Muscle layer of colon (tissue), 2 donors: Measurements from ENCODE around the gene BLM.
"Not testable (repeated sequence)": the region's sequence is repeated elsewhere in the genome, so short reads cannot be mapped to it uniquely, and the experiment has no call there.

ENCODE experiments used
- H3K27ac ChIP-seq: one replicate; pipeline ENCODE4 v1.7.0; 2013; ENCODE audit warnings: low read depth, mild to moderate bottlenecking, low read length, moderate library complexity
- H3K27me3 ChIP-seq, 2 donors: one replicate each; pipeline ENCODE4 v1.7.0; 2013; ENCODE audit warnings: low read length in 2 of 2, mild to moderate bottlenecking in 2 of 2; ENCODE audit not compliant: insufficient read depth in 2 of 2, control insufficient read depth in 1 of 2
- H3K36me3 ChIP-seq: one replicate; pipeline ENCODE4 v1.7.0; 2013; ENCODE audit warnings: mild to moderate bottlenecking, low read length; ENCODE audit not compliant: insufficient read depth
- H3K4me1 ChIP-seq: one replicate; pipeline ENCODE4 v1.7.0; 2013; ENCODE audit warnings: mild to moderate bottlenecking, low read length; ENCODE audit not compliant: insufficient read depth
- H3K4me3 ChIP-seq, 2 donors: one replicate each; pipeline ENCODE4 v1.7.0; 2013; ENCODE audit warnings: low read length in 2 of 2, low read depth in 1 of 2, mild to moderate bottlenecking in 1 of 2, moderate library complexity in 1 of 2
- H3K9ac ChIP-seq: one replicate; pipeline ENCODE4 v1.7.0; 2013; ENCODE audit warnings: low read length
- H3K9me3 ChIP-seq: one replicate; pipeline ENCODE4 v1.7.0; 2013; ENCODE audit warnings: mild to moderate bottlenecking, low read length
- donor health status: abdominal sarcoma.
- donor health status: Adenocarcinoma of cecum.

BLM gene

GRCh38 chr15:90681480-90681879 lies 35.7 kb upstream of the BLM start:
- Histone ChIP-seq H3K36me3 (no peaks in the 10 kb centered on the region), H3K27me3 (no peaks in the 10 kb centered on the region), H3K4me1 (peaks cover 4% of the 10 kb centered on the region), H3K9ac (no peak overlapping the region), H3K9me3 (no peaks in the 10 kb centered on the region), H3K4me3 (no peak overlapping the region), H3K27ac (no peak overlapping the region)

- Histone ChIP-seq H3K36me3 (no peaks in the 10 kb centered on the region), H3K4me1 (peaks cover 4% of the 10 kb centered on the region), H3K27ac (no peak overlapping the region), H3K9ac (no peak overlapping the region), H3K27me3 (no peaks in the 10 kb centered on the region), H3K9me3 (no peaks in the 10 kb centered on the region), H3K4me3 (no peak overlapping the region)
Observed at GRCh38 chr15:90683371-90683770, 33.8 kb upstream of the BLM start.

- no peak overlapping the region for H3K9ac ChIP-seq
- no peak overlapping the region for H3K4me3 ChIP-seq
- H3K27me3 ChIP-seq, result no peaks in the 10 kb centered on the region
- no peaks in the 10 kb centered on the region for H3K9me3 ChIP-seq
- H3K4me1 ChIP-seq, result peaks cover 4% of the 10 kb centered on the region
- no peak overlapping the region for H3K27ac ChIP-seq
- H3K36me3 ChIP-seq, result no peaks in the 10 kb centered on the region
Observed at GRCh38 chr15:90683876-90684275, 33.3 kb upstream of the BLM start.

GRCh38 chr15:90684281-90684680 lies 32.9 kb upstream of the BLM start:
- Histone ChIP-seq H3K4me3 (no peak overlapping the region), H3K27ac (no peak overlapping the region), H3K4me1 (peaks cover 4% of the 10 kb centered on the region), H3K36me3 (no peaks in the 10 kb centered on the region), H3K9me3 (no peaks in the 10 kb centered on the region), H3K9ac (no peak overlapping the region), H3K27me3 (no peaks in the 10 kb centered on the region)

- no peaks in the 10 kb centered on the region for H3K36me3 ChIP-seq
Observed at GRCh38 chr15:90685591-90686434, 31.3 kb upstream of the BLM start.

GRCh38 chr15:90686435-90687218 lies 30.5 kb upstream of the BLM start:
- H3K4me1 ChIP-seq, result no peaks in the 10 kb centered on the region
- no peaks in the 10 kb centered on the region for H3K36me3 ChIP-seq
- H3K27ac ChIP-seq, result no peak overlapping the region
- H3K27me3 ChIP-seq, result no peaks in the 10 kb centered on the region
- H3K9me3 ChIP-seq, result no peaks in the 10 kb centered on the region
- H3K9ac ChIP-seq, result no peak overlapping the region
- no peak overlapping the region for H3K4me3 ChIP-seq

More at GRCh38 chr15:90685591-90686434, 31.3 kb upstream of the BLM start:
- Histone ChIP-seq H3K9ac (no peak overlapping the region), H3K27me3 (no peaks in the 10 kb centered on the region), H3K4me3 (no peak overlapping the region), H3K27ac (no peak overlapping the region), H3K9me3 (no peaks in the 10 kb centered on the region), H3K4me1 (no peaks in the 10 kb centered on the region)

GRCh38 chr15:90689326-90689961 lies 27.7 kb upstream of the BLM start:
- not testable (repeated sequence) for H3K4me1 ChIP-seq, H3K27ac ChIP-seq, H3K9ac ChIP-seq

GRCh38 chr15:90690585-90690984 lies 26.6 kb upstream of the BLM start:
- Histone ChIP-seq H3K27me3 (no peaks in the 10 kb centered on the region), H3K4me1 (no peaks in the 10 kb centered on the region), H3K9me3 (no peaks in the 10 kb centered on the region), H3K4me3 (no peak overlapping the region), H3K27ac (no peak overlapping the region), H3K36me3 (no peaks in the 10 kb centered on the region), H3K9ac (no peak overlapping the region)

More at GRCh38 chr15:90689326-90689961, 27.7 kb upstream of the BLM start:
- H3K9me3 ChIP-seq, H3K36me3 ChIP-seq, H3K27me3 ChIP-seq, H3K4me3 ChIP-seq: not testable (repeated sequence)

- Histone ChIP-seq H3K4me3 (no peak overlapping the region), H3K27me3 (no peaks in the 10 kb centered on the region), H3K27ac (no peak overlapping the region), H3K36me3 (no peaks in the 10 kb centered on the region), H3K9me3 (no peaks in the 10 kb centered on the region), H3K9ac (no peak overlapping the region), H3K4me1 (no peaks in the 10 kb centered on the region)
Observed at GRCh38 chr15:90691369-90691768, 25.8 kb upstream of the BLM start.

- Histone ChIP-seq H3K4me3 (no peak overlapping the region), H3K27ac (no peak overlapping the region), H3K27me3 (no peaks in the 10 kb centered on the region), H3K9me3 (no peaks in the 10 kb centered on the region), H3K4me1 (no peaks in the 10 kb centered on the region), H3K9ac (no peak overlapping the region), H3K36me3 (no peaks in the 10 kb centered on the region)
Observed at GRCh38 chr15:90691982-90692773, 25.0 kb upstream of the BLM start.

GRCh38 chr15:90694987-90695386 lies 22.2 kb upstream of the BLM start:
- Histone ChIP-seq H3K4me1 (no peaks in the 10 kb centered on the region), H3K27me3 (no peaks in the 10 kb centered on the region), H3K36me3 (no peaks in the 10 kb centered on the region), H3K4me3 (no peak overlapping the region), H3K9ac (no peak overlapping the region), H3K9me3 (no peaks in the 10 kb centered on the region), H3K27ac (no peak overlapping the region)
